T-helper 2 cell treated with Interferon-gamma antibody and Interleukin-4, amounts not matched to agents 5 μg/mL and 100 μg/mL, for 36 hours (primary cell): Measurements from ENCODE around the gene FAM204A.

Experiments used
- DNase-seq: peaks from one replicate; pipeline ENCODE4 v3.0.0; 2021; ENCODE audit warnings: low spot score
- H3K27ac Mint-ChIP-seq: one replicate; pipeline ENCODE4 v1.8.0; 2021; ENCODE audit warnings: mild to moderate bottlenecking, mixed read lengths
- H3K27me3 Mint-ChIP-seq: one replicate; pipeline ENCODE4 v1.8.0; 2021; ENCODE audit warnings: low read depth, mixed read lengths
- H3K36me3 Mint-ChIP-seq: one replicate; pipeline ENCODE4 v1.8.0; 2021; ENCODE audit warnings: low read depth, mixed read lengths
- H3K4me1 Mint-ChIP-seq: one replicate; pipeline ENCODE4 v1.8.0; 2021; ENCODE audit warnings: low read depth, mixed read lengths
- H3K4me3 Mint-ChIP-seq: one replicate; pipeline ENCODE4 v1.8.0; 2022; ENCODE audit warnings: mild to moderate bottlenecking, moderate library complexity, mixed read lengths
- H3K9me3 Mint-ChIP-seq: one replicate; pipeline ENCODE4 v1.8.0; 2021; ENCODE audit warnings: mixed read lengths

The FAM204A gene

GRCh38 chr10:118341791-118342637, at the start of gene FAM204A:
FAM204A (minus strand) TSS chr10:118342324; CDS start chr10:118336415, 5,909 bp downstream.
- peak; percentile 93 for DNase-seq
- Mint-ChIP-seq H3K9me3 (no peaks in the 10 kb centered on the region), H3K27me3 (peaks cover 3% of the 10 kb centered on the region), H3K4me1 (peaks cover 31% of the 10 kb centered on the region), H3K27ac (peak within 1 kb of the TSS; percentile 88), H3K36me3 (peaks cover 7% of the 10 kb centered on the region), H3K4me3 (peak within 1 kb of the TSS; percentile 85)

- DNase-seq = no peak
- Mint-ChIP-seq H3K9me3 (no peaks in the 10 kb centered on the region), H3K27me3 (peaks cover 14% of the 10 kb centered on the region), H3K27ac (no peak overlapping the region), H3K4me1 (no peaks in the 10 kb centered on the region), H3K36me3 (no peaks in the 10 kb centered on the region), H3K4me3 (no peak overlapping the region)
Observed at GRCh38 chr10:118383699-118384098, 41.6 kb upstream of the FAM204A start.

- no peaks in the 10 kb centered on the region for H3K4me1 Mint-ChIP-seq
- DNase-seq = no peak
- H3K9me3 Mint-ChIP-seq = no peaks in the 10 kb centered on the region
- H3K36me3 Mint-ChIP-seq = no peaks in the 10 kb centered on the region
- peaks cover 14% of the 10 kb centered on the region for H3K27me3 Mint-ChIP-seq
- no peak overlapping the region for H3K4me3 Mint-ChIP-seq
- H3K27ac Mint-ChIP-seq = no peak overlapping the region
Observed at GRCh38 chr10:118383063-118383689, 41.1 kb upstream of the FAM204A start.

- H3K27ac Mint-ChIP-seq = no peak overlapping the region
- peaks cover 10% of the 10 kb centered on the region for H3K27me3 Mint-ChIP-seq
- DNase-seq = no peak
Observed at GRCh38 chr10:118374404-118374803, 32.3 kb upstream of the FAM204A start.

GRCh38 chr10:118373786-118374185, 31.7 kb upstream of the FAM204A start:
- Mint-ChIP-seq H3K36me3 (no peaks in the 10 kb centered on the region), H3K9me3 (no peaks in the 10 kb centered on the region), H3K4me1 (no peaks in the 10 kb centered on the region), H3K27me3 (peaks cover 10% of the 10 kb centered on the region), H3K27ac (no peak overlapping the region), H3K4me3 (no peak overlapping the region)
- no peak for DNase-seq

More at GRCh38 chr10:118374404-118374803, 32.3 kb upstream of the FAM204A start:
- Mint-ChIP-seq H3K9me3 (no peaks in the 10 kb centered on the region), H3K4me1 (no peaks in the 10 kb centered on the region), H3K36me3 (no peaks in the 10 kb centered on the region), H3K4me3 (no peak overlapping the region)

- H3K36me3 Mint-ChIP-seq = no peaks in the 10 kb centered on the region
- H3K4me3 Mint-ChIP-seq = no peak overlapping the region
- no peak for DNase-seq
- no peak overlapping the region for H3K27ac Mint-ChIP-seq
- peaks cover 8% of the 10 kb centered on the region for H3K27me3 Mint-ChIP-seq
- no peaks in the 10 kb centered on the region for H3K4me1 Mint-ChIP-seq
- no peaks in the 10 kb centered on the region for H3K9me3 Mint-ChIP-seq
Observed at GRCh38 chr10:118370499-118370898, 28.4 kb upstream of the FAM204A start.

GRCh38 chr10:118369641-118370205, 27.6 kb upstream of the FAM204A start:
- Mint-ChIP-seq H3K36me3 (no peaks in the 10 kb centered on the region), H3K27me3 (peaks cover 8% of the 10 kb centered on the region), H3K4me1 (no peaks in the 10 kb centered on the region), H3K4me3 (no peak overlapping the region), H3K27ac (no peak overlapping the region), H3K9me3 (no peaks in the 10 kb centered on the region)
- DNase-seq = no peak

- Mint-ChIP-seq H3K9me3 (no peaks in the 10 kb centered on the region), H3K36me3 (no peaks in the 10 kb centered on the region), H3K27me3 (peaks cover 3% of the 10 kb centered on the region), H3K4me3 (no peak overlapping the region), H3K4me1 (no peaks in the 10 kb centered on the region), H3K27ac (no peak overlapping the region)
- DNase-seq = no peak
Observed at GRCh38 chr10:118365702-118366101, 23.6 kb upstream of the FAM204A start.

- no peak for DNase-seq
- Mint-ChIP-seq H3K27me3 (peaks cover 10% of the 10 kb centered on the region), H3K4me3 (no peak overlapping the region), H3K36me3 (no peaks in the 10 kb centered on the region), H3K9me3 (no peaks in the 10 kb centered on the region), H3K4me1 (no peaks in the 10 kb centered on the region), H3K27ac (no peak overlapping the region)
Observed at GRCh38 chr10:118362103-118362502, 20.0 kb upstream of the FAM204A start.

GRCh38 chr10:118358327-118358726, 16.2 kb upstream of the FAM204A start:
- no peaks in the 10 kb centered on the region for H3K36me3 Mint-ChIP-seq
- H3K4me1 Mint-ChIP-seq = no peaks in the 10 kb centered on the region
- no peak overlapping the region for H3K4me3 Mint-ChIP-seq
- peaks cover 31% of the 10 kb centered on the region for H3K27me3 Mint-ChIP-seq
- no peak overlapping the region for H3K27ac Mint-ChIP-seq
- DNase-seq = no peak
- no peaks in the 10 kb centered on the region for H3K9me3 Mint-ChIP-seq

- Mint-ChIP-seq H3K9me3 (no peaks in the 10 kb centered on the region), H3K4me1 (no peaks in the 10 kb centered on the region), H3K36me3 (no peaks in the 10 kb centered on the region), H3K27me3 (peaks cover 31% of the 10 kb centered on the region), H3K4me3 (no peak overlapping the region), H3K27ac (no peak overlapping the region)
- no peak for DNase-seq
Observed at GRCh38 chr10:118357841-118358240, 15.7 kb upstream of the FAM204A start.

- no peaks in the 10 kb centered on the region for H3K36me3 Mint-ChIP-seq
- peaks cover 33% of the 10 kb centered on the region for H3K27me3 Mint-ChIP-seq
- no peak overlapping the region for H3K27ac Mint-ChIP-seq
- no peaks in the 10 kb centered on the region for H3K4me1 Mint-ChIP-seq
- no peak for DNase-seq
- H3K9me3 Mint-ChIP-seq = no peaks in the 10 kb centered on the region
- no peak overlapping the region for H3K4me3 Mint-ChIP-seq
Observed at GRCh38 chr10:118356628-118357027, 14.5 kb upstream of the FAM204A start.

- no peak overlapping the region for H3K4me3 Mint-ChIP-seq
- H3K27me3 Mint-ChIP-seq = peaks cover 38% of the 10 kb centered on the region
- no peak for DNase-seq
- no peak overlapping the region for H3K27ac Mint-ChIP-seq
- H3K9me3 Mint-ChIP-seq = no peaks in the 10 kb centered on the region
- no peaks in the 10 kb centered on the region for H3K4me1 Mint-ChIP-seq
- no peaks in the 10 kb centered on the region for H3K36me3 Mint-ChIP-seq
Observed at GRCh38 chr10:118355234-118355633, 13.1 kb upstream of the FAM204A start.

GRCh38 chr10:118349235-118349634, 7.1 kb upstream of the FAM204A start:
- peaks cover 22% of the 10 kb centered on the region for H3K27me3 Mint-ChIP-seq

More at GRCh38 chr10:118349235-118349634, 7.1 kb upstream of the FAM204A start:
- no peak for DNase-seq
- Mint-ChIP-seq H3K36me3 (no peaks in the 10 kb centered on the region), H3K27ac (no peak overlapping the region), H3K4me3 (no peak overlapping the region), H3K9me3 (no peaks in the 10 kb centered on the region), H3K4me1 (peaks cover 1% of the 10 kb centered on the region)
